GM19467 (cell line): ENCODE results near the gene PACRG.

Experiments used
- ATAC-seq: cut with Tn5 transposase; IDR thresholded peaks from one replicate; pipeline ENCODE4 v1.9.1; 2021; ENCODE audit warnings: mild to moderate bottlenecking, moderate library complexity; ENCODE audit not compliant: unreplicated experiment

Gene PACRG

GRCh38 chr6:163123098-163123497 is 395.3 kb downstream of the PACRG start:
- ATAC-seq, result no peak

- ATAC-seq, result no peak
These were observed 399.0 kb downstream of the PACRG start for GRCh38 chr6:163126741-163127140.

- ATAC-seq, result no peak
These were observed 399.8 kb downstream of the PACRG start for GRCh38 chr6:163127587-163127986.

GRCh38 chr6:163128324-163128723 is 400.6 kb downstream of the PACRG start:
- ATAC-seq, result no peak

GRCh38 chr6:163132050-163132750 is 404.4 kb downstream of the PACRG start:
- ATAC-seq, result no peak

GRCh38 chr6:163133017-163133416 is 405.2 kb downstream of the PACRG start:
- no peak for ATAC-seq

- no peak for ATAC-seq
These were observed 405.9 kb downstream of the PACRG start for GRCh38 chr6:163133691-163134090.

GRCh38 chr6:163136681-163137397 is 409.1 kb downstream of the PACRG start:
- ATAC-seq, result no peak

- no peak for ATAC-seq
These were observed 409.7 kb downstream of the PACRG start for GRCh38 chr6:163137398-163137881.

- no peak for ATAC-seq
These were observed 418.3 kb downstream of the PACRG start for GRCh38 chr6:163146036-163146435.

- ATAC-seq, result no peak
These were observed 420.2 kb downstream of the PACRG start for GRCh38 chr6:163147994-163148393.

GRCh38 chr6:163148451-163149278 is 420.9 kb downstream of the PACRG start:
- ATAC-seq, result no peak

GRCh38 chr6:163149279-163149848 is 421.6 kb downstream of the PACRG start:
- no peak for ATAC-seq

GRCh38 chr6:163151212-163151611 is 423.4 kb downstream of the PACRG start:
- no peak for ATAC-seq

GRCh38 chr6:163152701-163153100 is 424.9 kb downstream of the PACRG start:
- ATAC-seq, result no peak

GRCh38 chr6:163159110-163159509 is 431.3 kb downstream of the PACRG start:
- ATAC-seq, result no peak

GRCh38 chr6:163159689-163160088 is 431.9 kb downstream of the PACRG start:
- ATAC-seq, result no peak

GRCh38 chr6:163162007-163162873 is 434.5 kb downstream of the PACRG start:
- ATAC-seq, result no peak

- ATAC-seq, result no peak
These were observed 435.1 kb downstream of the PACRG start for GRCh38 chr6:163162874-163163213.

GRCh38 chr6:163164175-163164900 is 436.6 kb downstream of the PACRG start:
- no peak for ATAC-seq
